ENCODE results near the gene LPCAT1. TPM values are rescaled to one million over a fixed set of nuclear protein-coding genes. Genes with fewer than 3 reads are reported as not detected.
"Not testable (repeated sequence)": the region's sequence is repeated elsewhere in the genome, so short reads cannot be mapped to it uniquely, and the experiment has no call there.

The LPCAT1 gene
- total RNA-seq, 1 donor from 2014 or later, result 41.9 TPM

DNA sequence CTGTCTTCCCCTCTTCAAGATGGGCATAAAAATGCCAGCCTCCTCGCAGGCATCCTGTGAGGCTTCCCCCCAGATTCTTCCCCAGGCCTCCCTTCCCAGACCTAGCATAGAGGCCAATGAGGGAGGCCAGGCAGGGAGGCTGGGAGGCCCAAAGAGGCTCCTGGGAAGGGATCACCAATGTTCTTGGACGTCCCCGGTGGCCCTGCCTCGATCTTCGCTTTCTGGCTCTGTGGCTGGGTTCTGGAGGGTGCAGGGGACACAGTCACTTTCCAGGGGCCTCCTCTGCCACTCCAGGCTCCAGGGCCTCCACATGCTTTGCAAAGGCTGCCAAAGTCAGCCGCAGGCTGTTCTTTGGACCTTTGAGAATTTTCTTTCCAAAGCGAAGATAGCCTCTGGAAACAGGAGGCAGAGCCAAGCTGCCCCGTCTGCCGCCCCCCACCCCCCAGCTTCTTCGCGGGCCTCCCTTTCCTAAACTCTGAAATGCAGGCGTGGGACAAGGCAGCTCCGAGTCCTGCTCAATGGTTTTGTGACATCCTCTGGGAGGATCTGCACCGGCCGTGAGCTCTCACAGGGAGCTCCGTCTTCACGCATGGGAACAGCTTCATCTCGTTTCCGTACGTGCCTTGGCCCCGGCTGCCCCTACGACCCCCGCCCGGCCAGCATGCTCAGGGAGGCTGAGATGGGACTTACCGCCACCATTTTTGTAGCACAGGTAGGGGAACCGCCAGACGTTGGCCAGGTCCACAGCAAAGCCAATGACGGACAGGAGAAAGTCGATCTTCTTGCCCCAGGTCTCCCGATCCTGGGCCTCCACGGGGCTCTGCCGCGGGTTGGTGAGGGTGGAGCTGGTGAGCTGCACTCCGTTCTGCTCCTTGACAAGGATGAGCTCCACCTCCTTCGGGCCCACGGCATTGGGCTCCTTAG is 81.3 kb downstream of the LPCAT1 start:
- DNase-seq, result no peak

DNA sequence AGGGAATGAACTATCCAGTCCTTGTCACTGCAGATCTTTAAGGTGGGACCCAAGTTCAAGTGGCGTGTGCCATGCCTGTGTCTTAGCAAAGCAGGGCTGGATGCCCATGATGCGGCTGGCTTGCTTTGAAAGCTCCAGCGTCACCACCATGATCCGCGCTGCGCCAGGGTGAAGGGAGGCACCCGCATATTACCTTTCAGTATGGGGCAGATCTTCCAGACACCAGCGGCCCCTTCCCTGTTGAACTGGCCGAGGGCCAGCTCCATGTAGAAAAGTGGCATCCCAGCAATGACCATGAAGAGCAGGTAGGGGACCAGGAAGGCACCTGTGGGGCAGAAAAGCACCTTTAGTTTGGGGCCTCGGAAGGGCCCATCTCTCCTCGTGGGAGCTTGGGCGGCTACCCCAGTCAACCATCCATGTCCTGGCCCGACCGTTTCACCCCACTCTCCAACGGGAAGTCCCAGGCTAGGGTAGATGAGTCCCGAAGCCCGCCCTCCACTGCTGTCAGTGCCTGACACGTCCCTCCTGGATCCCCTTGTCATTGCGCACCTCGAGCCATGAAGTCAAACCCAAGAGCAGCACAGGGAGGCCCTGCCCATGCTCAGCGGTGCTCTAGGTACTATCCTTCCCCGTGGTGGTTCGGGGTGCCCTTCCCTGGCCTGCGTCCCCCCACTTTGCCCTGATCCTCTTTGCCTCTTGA is 82.4 kb downstream of the LPCAT1 start:
- DNase-seq, result no peak

DNA sequence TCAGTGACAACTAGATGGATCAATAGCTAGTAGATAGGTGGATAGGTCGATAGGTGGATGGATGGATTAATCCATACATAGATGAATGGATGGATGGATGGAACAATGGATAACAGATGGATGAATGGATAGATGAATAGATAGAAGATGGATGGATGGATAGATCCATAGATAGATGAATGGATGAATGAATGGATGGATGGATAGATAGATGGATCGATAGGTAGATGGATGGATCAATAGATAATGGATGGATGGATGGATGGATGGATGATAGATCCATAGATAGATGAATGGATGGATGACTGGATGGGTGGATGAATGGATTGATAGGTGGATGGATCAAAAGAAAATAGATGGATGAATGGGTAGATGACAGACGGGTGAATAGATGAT is 83.7 kb downstream of the LPCAT1 start:
- DNase-seq, result no peak

DNA sequence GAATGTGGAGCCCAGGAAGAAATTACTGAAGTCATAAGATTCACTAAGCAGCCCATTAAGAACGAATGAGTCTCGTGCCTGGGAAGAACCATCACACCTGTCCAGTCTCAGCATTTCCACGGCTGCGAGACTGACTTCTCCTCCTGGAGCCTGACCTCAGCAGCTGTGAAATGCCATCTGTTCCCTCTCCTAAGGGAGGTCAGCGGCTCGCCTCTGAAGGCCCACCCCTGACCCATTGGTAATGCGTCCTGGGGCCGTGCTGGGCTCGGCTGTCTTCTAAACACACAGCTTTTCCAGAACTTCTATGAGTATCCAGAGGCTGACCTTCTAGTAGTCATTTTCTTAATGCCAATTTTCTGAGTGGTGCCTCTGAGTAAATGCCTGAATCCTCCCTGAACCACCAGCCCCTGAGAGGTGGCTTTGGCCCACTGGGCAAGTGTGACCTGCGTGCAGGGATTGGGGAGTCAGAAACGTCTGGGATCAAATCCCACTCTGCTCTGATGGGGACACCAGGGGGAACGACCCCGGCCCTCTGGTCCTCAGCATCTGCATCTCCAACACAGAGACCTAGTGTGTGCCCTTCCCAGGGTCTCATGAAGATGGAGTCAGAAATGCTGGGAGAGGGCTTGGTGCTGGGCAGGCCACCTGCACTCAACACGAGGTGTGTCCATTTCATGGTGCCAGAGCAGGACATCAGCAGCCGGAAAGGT is 84.2 kb downstream of the LPCAT1 start:
- no peak for DNase-seq

DNA sequence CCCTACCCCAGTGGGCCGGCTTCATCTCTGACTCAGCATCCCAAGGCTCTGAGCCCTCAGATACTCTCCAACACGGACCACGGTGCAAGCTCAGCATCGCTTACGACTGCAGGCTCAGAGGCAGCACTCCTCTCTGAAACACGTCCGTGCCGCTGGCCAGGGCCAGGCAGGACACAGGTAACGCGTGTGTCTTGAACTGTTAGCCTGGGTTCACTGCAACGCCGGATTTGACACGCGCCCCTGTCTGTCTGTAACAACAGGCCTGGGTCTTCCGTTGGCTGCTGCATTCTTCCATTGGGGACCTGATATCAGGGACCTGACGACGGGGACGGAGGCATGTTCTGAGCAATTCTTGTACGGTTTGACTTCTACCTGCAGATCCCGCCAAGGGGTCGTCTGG is 84.9 kb downstream of the LPCAT1 start:
- DNase-seq, result no peak

DNA sequence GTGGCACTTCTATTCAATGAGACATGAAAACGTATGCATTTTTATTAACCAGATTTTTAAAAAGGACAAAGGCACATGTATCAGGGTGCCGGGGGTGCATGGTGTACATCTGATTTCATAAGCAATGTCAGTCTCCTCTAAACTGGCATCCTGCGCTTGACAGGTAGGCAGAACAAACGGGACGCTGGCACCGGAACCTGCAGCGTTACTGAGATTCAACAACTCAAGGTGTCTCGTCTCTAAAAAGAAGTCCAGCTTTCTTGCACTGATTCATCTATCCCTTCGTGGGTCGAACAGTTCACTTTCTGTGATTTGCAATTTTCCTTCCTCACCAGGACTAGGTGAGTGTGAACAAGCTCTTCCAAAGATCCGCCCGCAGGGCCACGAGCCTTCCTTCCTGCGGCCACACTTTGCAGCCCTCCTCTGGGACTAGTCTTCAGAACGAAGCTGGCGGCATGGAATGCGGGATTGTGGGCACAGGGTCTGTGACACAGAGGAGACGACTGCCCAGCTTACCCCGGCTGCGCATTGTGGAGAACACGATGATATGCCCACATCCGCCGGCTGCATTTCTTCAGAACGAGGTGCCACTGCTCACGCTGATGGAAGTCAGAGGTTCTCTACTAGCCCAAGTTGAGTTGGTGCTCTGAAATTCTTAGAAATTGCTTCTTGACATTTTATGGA is 85.7 kb downstream of the LPCAT1 start:
- no peak for DNase-seq

DNA sequence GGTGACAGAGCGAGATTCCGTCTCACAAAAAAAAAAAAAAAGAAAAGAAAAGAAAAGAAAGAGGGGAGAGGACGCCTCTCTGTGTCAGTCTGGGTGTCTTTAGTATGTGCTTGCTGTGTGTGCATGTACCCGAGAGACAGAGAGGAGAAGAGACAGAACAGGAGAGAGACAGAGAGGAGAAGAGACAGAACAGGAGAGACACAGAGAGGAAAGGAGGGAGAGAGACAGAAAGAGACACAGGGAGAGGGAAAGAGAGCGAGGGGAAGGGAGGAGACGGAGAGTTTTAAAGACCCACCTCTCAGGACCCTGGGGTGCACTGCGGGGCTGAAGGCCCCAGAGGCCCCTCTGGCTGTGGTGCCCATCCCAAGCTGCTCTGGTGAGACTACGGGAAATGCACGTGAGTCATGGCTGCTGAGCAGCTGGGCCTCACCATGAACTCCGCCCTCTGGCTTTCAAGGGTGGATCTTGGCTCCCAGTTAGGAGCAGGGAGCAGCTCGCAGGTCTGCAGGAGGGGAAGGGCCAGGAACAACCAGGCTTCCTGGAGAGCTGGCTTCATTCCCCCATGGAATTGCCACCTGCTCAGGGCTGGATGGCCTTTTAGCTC is 86.4 kb downstream of the LPCAT1 start:
- peak; percentile 54 for DNase-seq

DNA sequence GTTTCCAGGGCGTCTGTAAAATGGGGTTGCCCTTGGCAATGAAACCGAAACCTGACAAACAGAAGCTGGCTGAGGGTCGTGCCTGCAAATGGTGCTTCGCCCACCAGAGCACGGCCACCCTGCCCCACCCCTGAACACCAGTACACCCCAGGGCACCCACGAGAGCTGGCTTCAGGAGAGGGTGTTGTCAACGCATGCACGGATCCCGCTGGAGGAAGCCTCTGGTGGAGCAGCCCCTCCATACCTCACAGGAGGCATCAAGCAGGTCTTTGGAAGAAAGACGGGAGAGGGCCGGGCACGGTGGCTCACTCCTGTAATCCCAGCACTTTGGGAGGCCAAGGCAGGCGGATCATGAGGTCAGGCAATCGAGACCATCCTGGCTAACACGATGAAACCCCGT is 87.1 kb downstream of the LPCAT1 start:
- no peak for DNase-seq

DNA sequence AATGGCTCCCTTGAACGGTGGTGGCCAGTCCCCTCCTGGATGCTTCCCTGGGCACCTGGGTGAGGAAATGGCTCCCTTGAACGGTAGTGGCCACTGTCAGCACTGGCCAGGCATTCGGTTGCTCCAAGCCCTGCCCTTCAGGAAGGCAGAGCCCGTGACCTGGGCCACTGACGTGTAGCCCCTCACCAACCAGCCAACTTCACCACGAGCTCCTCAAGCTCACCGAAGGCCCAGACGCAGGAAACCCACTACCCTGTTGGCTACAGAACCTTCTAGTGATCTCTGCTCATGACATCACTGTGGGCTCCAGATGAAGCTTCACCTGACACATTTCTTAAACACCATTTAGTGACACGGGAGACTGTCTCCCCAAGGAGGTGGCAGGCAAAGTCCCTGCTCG is 87.7 kb downstream of the LPCAT1 start:
- DNase-seq, result no peak

DNA sequence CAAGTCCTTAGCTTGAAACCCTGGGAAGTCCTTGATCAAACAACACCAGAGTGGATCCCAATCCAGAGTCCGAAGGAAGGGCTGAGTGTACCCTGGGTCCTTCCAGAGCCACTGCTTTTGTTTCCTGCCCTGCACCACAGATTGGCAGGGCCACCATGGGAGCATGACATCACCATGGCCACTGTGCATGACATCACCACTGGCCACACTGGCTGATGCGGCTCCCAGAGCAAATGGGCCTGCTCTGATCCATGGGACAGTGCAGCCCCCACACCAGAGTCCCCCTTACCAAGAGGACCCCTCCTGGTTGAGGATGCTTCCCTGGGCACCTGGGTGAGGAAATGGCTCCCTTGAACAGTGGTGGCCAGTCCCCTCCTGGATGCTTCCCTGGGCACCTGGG is 88.4 kb downstream of the LPCAT1 start:
- no peak for DNase-seq

DNA sequence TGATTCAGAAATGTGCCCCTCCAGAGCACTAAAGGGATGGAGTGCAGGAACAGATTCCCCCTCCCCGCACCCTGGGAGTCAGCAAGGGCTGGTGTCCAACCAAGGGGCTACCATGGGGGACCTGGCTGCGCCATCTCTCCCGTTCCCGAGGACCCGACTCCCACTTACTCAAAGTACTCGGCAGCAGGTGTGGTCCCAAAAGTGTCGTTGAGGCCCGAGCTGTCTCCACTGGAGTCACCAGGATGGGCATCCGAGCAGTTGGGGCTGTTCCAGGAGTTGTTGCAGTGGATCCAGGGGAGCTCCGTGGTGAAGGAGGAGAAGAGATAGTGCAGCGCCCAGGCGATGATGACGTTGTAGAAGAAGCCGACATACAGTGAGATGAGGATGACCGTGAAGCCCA is 91.5 kb downstream of the LPCAT1 start:
- no peak for DNase-seq

DNA sequence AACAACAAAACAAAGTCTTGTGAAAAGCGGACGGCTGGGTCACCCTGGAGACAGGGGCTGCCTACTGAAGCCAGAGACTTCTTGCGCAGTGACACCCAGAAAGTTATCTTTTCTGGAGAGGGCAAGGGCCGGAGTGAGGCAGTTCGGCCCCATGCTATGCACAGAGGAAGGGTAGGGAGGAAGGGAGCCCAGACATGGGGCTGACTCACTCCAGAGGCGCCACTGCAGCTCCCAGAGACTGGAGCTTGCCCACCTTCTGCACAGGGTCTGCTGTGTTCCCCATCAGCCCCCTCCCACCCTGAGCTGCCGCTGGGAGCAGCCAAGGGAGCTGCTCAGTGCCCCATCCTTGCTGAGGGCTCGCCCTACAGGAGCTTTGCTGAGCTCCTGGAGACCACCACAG is 91.9 kb downstream of the LPCAT1 start:
- no peak for DNase-seq

DNA sequence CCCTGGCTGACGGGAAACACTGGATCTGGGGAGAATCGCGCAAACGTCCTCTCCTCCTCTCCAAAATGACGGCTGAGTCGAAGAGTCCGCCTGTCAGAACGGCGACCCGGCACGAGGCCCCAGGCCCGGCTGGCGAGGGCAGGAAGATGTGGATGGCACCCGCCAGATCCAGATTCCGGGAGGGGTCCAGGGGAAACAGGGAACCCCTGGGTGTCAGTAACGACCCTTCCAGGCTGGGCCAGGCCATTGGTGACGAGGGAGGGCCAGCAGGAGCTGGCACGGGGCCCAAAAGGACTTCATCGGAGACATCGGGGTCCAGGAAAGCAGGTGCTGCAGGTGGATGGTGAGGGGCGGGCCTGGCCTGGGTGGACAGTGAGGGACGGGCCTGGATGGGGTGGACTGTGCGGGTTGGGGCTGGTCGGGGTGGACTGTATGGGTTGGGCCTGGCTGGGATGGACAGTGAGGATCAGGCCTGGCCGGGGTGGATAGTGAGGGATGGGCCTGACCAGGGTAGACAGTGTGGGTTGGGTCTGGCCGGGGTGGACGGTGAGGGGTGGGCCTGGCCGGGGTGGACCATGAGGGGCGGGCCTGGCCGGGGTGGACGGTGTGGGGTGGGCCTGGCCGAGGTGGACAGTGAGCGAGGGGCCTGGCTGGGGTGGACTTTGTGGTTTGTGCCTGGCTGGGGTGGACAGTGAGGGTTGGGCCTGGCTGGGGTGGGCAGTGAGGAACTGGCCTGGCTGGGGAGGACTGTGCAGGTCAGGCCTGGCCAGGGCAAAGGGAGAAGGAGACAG is 92.5 kb downstream of the LPCAT1 start:
- no peak for DNase-seq

DNA sequence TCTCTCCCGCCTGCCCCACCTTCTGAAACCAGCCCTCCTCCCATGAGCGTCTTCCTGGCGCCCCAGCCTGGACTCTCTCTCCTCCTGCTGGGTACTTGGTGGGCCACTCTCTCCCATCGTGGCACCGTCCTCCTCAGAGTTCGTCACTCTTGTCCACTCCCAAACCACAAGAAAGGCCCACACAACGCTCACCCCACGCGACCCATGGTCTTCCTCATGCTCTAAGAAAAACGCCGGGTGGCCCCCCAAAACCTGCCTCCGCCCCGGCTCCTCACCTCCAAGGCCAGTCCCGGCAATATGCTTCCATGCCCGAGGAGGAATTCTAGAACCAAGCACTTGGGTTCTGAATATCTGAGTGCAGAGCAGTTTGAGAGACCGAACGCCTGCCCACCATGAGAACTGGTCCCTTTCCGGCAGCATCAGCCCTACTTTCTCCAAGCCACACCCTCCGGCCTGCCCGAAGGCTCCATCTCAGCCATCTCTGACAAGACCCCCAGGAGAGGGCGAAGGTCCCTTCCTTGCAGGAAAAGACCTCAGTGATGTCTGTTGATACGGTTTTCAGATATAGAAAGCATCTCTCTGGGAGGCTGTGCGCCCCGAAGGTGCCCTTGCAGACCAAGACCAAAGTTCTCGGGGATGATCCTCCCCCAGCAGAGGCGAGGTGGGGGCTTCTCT is 93.5 kb downstream of the LPCAT1 start:
- no peak for DNase-seq

DNA sequence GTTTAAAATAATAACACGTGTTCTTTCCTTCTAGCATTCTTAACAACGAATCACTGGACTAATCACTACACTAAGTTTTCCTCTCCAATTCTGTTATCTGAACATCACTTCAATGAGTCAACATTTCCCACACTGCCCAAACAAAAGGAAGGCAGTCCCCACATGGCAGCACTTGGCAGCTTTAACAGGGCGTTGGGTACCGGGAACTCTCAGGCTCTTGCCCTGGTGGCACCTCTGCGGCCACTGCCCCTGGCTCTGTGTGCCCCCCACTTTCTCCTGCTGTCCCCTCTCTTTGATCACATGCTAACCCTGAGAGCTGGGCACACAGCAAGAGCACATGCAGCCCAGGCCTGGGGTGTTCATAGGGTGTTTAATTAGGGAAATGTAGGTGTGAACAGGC is 94.3 kb downstream of the LPCAT1 start:
- DNase-seq, result peak; percentile 18

DNA sequence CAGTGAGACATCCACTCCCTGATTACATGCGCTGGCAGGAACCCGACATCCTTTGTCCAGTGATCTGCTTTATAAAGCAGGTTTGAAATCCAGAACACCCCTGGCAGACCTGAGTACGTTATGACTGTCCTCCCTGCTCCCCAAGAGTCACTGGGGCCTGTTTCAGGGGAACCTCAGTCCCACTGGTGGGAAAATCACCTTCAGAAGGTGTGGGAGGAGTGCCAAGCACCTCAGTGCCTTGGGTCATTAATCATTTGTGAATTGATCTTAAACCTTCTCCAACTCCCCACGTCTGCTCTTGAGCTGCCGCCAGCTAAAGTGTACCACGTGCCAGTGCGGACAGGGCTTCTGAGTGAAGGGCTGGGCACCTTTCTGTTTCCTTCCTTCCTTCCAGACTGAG is 94.7 kb downstream of the LPCAT1 start:
- no peak for DNase-seq

DNA sequence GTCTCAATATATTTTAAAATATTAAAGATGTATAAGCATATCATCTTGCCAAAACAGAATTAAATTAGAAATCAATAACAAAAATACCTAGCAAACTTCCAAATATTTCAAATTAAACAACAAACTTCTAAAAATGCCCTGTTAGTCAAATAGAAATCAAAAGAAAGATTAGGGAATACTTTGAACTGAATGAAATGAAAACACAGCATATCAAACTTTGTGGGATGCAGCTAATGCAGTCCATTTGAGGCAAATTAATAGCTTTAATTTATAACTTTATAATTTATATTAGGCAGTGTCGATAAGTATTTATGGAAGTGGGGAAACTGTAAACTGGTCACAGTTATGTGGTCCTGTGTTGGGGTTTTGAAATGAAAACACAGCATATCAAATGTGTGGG is 95.7 kb downstream of the LPCAT1 start:
- no peak for DNase-seq

DNA sequence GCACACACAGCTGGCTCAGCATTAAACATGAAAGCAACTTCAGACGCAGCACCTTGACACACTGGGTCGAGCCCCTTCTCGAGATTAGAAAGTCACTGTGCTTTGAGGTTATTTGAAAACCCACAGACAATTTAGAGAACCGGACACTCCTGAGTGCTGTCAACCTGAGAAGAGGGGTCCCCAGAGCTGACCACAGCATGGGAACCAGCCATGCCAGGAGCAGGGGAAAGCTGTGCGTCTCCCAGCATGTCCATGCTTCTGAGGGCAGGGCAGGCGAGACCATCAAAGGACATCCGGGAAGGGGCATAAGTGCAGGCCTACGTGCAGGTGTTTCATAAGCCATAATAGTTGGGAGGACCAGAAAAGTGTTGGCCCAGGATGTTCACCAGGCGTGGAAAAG is 99.0 kb downstream of the LPCAT1 start:
- DNase-seq, result no peak

DNA sequence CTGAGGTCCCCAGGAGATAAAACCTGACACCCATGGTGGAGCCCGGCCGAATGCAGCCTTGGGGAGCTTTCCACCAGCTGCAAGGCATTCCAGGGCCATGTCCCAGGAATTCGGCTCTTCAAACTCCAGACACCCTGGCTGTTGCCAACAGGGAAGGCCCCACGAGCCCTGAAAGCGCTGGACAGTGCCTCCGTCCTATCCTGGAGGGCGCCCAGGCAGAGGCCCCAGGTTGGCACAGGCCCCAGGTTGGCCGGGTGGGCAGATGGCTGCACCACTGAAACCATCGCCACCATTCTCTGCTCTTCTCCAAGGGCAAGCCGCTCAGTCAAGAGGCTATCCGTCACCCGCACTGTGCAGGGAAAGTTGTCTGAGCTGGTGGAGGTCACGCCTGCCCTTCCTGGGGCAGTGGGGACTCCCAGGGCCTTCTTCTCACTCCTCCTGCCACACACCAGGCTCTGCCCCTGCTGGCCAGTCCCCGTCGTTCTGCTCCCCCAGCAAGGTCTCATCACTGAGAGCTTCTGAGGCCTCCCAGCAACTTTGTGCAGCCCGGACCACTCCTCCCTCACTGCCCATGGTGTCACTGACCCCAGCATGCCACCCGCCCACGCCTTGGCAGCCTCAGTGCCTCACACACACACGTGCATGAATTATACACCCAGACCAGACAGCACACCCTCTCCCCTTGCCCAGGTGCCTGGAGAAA is 99.7 kb downstream of the LPCAT1 start:
- no peak for DNase-seq

DNA sequence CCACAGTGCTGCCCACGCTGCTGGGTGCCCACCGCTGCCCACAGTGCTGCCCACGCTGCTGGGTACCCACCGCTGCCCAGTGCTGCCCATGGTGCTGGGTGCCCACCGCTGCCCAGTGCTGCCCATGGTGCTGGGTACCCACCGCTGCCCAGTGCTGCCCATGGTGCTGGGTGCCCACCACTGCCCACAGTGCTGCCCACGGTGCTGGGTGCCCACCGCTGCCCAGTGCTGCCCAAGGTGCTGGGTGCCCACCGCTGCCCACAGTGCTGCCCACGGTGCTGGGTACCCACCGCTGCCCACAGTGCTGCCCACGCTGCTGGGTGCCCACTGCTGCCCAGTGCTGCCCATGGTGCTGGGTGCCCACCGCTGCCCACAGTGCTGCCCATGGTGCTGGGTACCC is 101.2 kb downstream of the LPCAT1 start:
- not testable (repeated sequence) for DNase-seq

All from dermis blood vessel endothelial cell (primary cell).